ENCODE measurements around the gene SLC13A5.

The SLC13A5 gene

GRCh38 chr17:6714315-6714874 is 1.2 kb upstream of the SLC13A5 start:
- H3K4me1 Mint-ChIP-seq, result peaks cover 14% of the 10 kb centered on the region
- no peaks in the 10 kb centered on the region for H3K36me3 Mint-ChIP-seq (ENCODE audit: low read depth)
- no peak overlapping the region for H3K27ac Mint-ChIP-seq
- H3K9me3 Mint-ChIP-seq, result peaks cover 34% of the 10 kb centered on the region
- H3K27me3 Mint-ChIP-seq (ENCODE audit: low read depth), result peaks cover 85% of the 10 kb centered on the region
- H3K4me3 Mint-ChIP-seq, result peak overlapping the region; percentile 69 to 82 (median 72)
- TF ChIP-seq CTCF (IDR thresholded peaks at IDR 0.05; ENCODE audit: unreplicated experiment in 3 of 3), result no peak

- TF ChIP-seq CTCF (IDR thresholded peaks at IDR 0.05; ENCODE audit: unreplicated experiment in 3 of 3), result no peak
- H3K4me1 Mint-ChIP-seq, result peaks cover 14% of the 10 kb centered on the region
- H3K27me3 Mint-ChIP-seq (ENCODE audit: low read depth), result peaks cover 86% of the 10 kb centered on the region
- peaks cover 34% of the 10 kb centered on the region for H3K9me3 Mint-ChIP-seq
- no peaks in the 10 kb centered on the region for H3K36me3 Mint-ChIP-seq (ENCODE audit: low read depth)
- H3K27ac Mint-ChIP-seq, result no peak overlapping the region
- H3K4me3 Mint-ChIP-seq, result peak overlapping the region; percentile 45 to 82 (median 69)
Measured at GRCh38 chr17:6713918-6714271, 726 bp upstream of the SLC13A5 start.

- H3K36me3 Mint-ChIP-seq (ENCODE audit: low read depth), result no peaks in the 10 kb centered on the region
- no peak overlapping the region for H3K27ac Mint-ChIP-seq
- H3K4me1 Mint-ChIP-seq, result peaks cover 14% of the 10 kb centered on the region
- H3K9me3 Mint-ChIP-seq, result peaks cover 31% of the 10 kb centered on the region
- TF ChIP-seq CTCF (IDR thresholded peaks at IDR 0.05; ENCODE audit: unreplicated experiment in 3 of 3), result no peak
- peaks cover 91% of the 10 kb centered on the region for H3K27me3 Mint-ChIP-seq (ENCODE audit: low read depth)
- H3K4me3 Mint-ChIP-seq, result peak overlapping the region; percentile 56 to 80 (median 59)
Measured at GRCh38 chr17:6712854-6713129, 377 bp downstream of the SLC13A5 start.

- Mint-ChIP-seq H3K4me3 (peak overlapping the region; percentile 56 to 80 (median 59)), H3K27me3 (ENCODE audit: low read depth) (peaks cover 88% of the 10 kb centered on the region), H3K4me1 (peaks cover 14% of the 10 kb centered on the region), H3K9me3 (peaks cover 26% of the 10 kb centered on the region), H3K27ac (no peak overlapping the region), H3K36me3 (ENCODE audit: low read depth) (no peaks in the 10 kb centered on the region)
- no peak for TF ChIP-seq CTCF (IDR thresholded peaks at IDR 0.05; ENCODE audit: unreplicated experiment in 3 of 3)
Measured at GRCh38 chr17:6712058-6712853, 913 bp downstream of the SLC13A5 start.

GRCh38 chr17:6711681-6712057 is 1.5 kb downstream of the SLC13A5 start:
- Mint-ChIP-seq H3K36me3 (ENCODE audit: low read depth) (no peaks in the 10 kb centered on the region), H3K27me3 (ENCODE audit: low read depth) (peaks cover 91% of the 10 kb centered on the region), H3K4me3 (peak overlapping the region; percentile 14 to 40 (median 24)), H3K4me1 (peaks cover 14% of the 10 kb centered on the region), H3K27ac (no peak overlapping the region), H3K9me3 (peaks cover 23% of the 10 kb centered on the region)
- TF ChIP-seq CTCF (IDR thresholded peaks at IDR 0.05; ENCODE audit: unreplicated experiment in 3 of 3), result no peak

Data from nephron (organoid).